ENCODE data around the gene FADS3. TPM values are rescaled to one million over a fixed set of nuclear protein-coding genes. Genes with fewer than 3 reads are reported as not detected.

FADS3 gene
- total and polyA plus RNA-seq, 2 of the 13 experiments (the other 11 are each of a cell fraction or from before 2014, with no cell fraction given), result 13.4 to 23.2 TPM

DNA sequence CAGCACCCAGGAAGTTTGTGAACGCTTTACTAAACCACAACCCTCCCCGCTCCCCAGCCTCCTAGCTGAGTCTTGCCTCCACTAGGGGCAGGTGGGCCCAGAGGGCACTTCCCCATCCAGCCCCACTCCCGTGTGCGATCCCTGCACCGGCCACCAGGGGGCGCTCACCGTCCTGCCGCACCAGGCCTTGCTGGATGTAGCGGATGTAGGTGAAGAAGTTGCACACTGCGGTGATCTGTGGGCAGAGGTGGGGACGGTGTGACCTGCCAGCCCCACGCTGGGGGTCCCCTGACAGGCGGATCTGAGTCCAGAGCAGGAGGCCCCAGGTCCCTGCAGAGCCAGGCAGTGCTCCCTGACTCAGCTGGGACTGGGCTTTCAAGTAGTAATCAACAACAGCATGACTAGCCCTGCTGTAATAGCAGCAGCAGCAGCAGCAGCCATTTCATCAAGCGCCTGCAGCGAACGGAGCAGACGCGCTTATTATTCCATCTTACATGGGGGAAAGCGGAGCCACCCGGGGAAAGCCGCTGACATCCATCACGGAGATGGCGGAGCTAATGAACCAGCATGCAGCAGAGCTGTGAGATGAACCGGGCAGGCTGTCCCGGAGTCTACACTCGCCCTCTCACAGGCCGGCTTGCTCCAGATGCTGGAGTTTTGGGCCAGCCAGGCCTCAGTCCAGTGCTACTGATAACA is 7.9 kb upstream of the FADS3 start (continued):
- TF ChIP-seq, protein P1, sequence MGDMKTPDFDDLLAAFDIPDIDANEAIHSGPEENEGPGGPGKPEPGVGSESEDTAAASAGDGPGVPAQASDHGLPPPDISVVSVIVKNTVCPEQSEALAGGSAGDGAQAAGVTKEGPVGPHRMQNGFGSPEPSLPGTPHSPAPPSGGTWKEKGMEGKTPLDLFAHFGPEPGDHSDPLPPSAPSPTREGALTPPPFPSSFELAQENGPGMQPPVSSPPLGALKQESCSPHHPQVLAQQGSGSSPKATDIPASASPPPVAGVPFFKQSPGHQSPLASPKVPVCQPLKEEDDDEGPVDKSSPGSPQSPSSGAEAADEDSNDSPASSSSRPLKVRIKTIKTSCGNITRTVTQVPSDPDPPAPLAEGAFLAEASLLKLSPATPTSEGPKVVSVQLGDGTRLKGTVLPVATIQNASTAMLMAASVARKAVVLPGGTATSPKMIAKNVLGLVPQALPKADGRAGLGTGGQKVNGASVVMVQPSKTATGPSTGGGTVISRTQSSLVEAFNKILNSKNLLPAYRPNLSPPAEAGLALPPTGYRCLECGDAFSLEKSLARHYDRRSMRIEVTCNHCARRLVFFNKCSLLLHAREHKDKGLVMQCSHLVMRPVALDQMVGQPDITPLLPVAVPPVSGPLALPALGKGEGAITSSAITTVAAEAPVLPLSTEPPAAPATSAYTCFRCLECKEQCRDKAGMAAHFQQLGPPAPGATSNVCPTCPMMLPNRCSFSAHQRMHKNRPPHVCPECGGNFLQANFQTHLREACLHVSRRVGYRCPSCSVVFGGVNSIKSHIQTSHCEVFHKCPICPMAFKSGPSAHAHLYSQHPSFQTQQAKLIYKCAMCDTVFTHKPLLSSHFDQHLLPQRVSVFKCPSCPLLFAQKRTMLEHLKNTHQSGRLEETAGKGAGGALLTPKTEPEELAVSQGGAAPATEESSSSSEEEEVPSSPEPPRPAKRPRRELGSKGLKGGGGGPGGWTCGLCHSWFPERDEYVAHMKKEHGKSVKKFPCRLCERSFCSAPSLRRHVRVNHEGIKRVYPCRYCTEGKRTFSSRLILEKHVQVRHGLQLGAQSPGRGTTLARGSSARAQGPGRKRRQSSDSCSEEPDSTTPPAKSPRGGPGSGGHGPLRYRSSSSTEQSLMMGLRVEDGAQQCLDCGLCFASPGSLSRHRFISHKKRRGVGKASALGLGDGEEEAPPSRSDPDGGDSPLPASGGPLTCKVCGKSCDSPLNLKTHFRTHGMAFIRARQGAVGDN (CRISPR knock-in tag; IDR thresholded peaks at IDR 0.05), result peak; percentile 71
- no peak for TF ChIP-seq SRF (IDR thresholded peaks at IDR 0.05; ENCODE audit: low read depth, low read length)
- TF ChIP-seq, protein P2, sequence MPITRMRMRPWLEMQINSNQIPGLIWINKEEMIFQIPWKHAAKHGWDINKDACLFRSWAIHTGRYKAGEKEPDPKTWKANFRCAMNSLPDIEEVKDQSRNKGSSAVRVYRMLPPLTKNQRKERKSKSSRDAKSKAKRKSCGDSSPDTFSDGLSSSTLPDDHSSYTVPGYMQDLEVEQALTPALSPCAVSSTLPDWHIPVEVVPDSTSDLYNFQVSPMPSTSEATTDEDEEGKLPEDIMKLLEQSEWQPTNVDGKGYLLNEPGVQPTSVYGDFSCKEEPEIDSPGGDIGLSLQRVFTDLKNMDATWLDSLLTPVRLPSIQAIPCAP (CRISPR knock-in tag; IDR thresholded peaks at IDR 0.05; ENCODE audit: low read depth), result no peak
- no peak for TF ChIP-seq ZFP41 (CRISPR knock-in tag; IDR thresholded peaks at IDR 0.05; ENCODE audit: borderline replicate concordance)
- TF ChIP-seq GTF3A (CRISPR knock-in tag; conservative IDR thresholded peaks at IDR 0.05), result no peak
- TF ChIP-seq MAFG (CRISPR knock-in tag; IDR thresholded peaks at IDR 0.05), result no peak
- TF ChIP-seq, protein P3, sequence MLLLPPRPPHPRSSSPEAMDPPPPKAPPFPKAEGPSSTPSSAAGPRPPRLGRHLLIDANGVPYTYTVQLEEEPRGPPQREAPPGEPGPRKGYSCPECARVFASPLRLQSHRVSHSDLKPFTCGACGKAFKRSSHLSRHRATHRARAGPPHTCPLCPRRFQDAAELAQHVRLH (CRISPR knock-in tag; IDR thresholded peaks at IDR 0.05; ENCODE audit: borderline replicate concordance, low read depth), result no peak; the same call in 1 of the 2 replicates
- no peak for TF ChIP-seq ZNF264 (CRISPR knock-in tag; IDR thresholded peaks at IDR 0.05)
- TF ChIP-seq, protein P4, sequence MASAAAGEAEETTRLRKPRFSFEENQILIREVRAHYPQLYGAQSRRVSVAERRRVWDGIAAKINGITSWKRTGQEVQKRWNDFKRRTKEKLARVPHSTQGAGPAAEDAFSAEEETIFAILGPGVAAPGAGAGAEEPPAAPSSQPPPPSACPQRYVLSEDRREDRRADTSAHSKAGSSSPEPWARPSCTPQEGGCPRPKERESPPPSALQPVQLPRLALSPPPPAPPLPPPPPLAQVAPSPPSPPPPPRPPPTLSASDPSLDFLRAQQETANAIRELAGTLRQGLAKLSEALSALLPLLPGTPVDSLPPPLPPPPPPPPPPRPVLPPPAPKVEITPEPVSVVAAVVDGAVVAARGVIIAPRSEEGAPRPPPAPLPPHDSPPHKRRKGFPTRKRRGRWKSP (CRISPR knock-in tag; IDR thresholded peaks at IDR 0.05), result no peak
- TF ChIP-seq ZNF354B (CRISPR knock-in tag; IDR thresholded peaks at IDR 0.05), result no peak
- TF ChIP-seq, protein P5, sequence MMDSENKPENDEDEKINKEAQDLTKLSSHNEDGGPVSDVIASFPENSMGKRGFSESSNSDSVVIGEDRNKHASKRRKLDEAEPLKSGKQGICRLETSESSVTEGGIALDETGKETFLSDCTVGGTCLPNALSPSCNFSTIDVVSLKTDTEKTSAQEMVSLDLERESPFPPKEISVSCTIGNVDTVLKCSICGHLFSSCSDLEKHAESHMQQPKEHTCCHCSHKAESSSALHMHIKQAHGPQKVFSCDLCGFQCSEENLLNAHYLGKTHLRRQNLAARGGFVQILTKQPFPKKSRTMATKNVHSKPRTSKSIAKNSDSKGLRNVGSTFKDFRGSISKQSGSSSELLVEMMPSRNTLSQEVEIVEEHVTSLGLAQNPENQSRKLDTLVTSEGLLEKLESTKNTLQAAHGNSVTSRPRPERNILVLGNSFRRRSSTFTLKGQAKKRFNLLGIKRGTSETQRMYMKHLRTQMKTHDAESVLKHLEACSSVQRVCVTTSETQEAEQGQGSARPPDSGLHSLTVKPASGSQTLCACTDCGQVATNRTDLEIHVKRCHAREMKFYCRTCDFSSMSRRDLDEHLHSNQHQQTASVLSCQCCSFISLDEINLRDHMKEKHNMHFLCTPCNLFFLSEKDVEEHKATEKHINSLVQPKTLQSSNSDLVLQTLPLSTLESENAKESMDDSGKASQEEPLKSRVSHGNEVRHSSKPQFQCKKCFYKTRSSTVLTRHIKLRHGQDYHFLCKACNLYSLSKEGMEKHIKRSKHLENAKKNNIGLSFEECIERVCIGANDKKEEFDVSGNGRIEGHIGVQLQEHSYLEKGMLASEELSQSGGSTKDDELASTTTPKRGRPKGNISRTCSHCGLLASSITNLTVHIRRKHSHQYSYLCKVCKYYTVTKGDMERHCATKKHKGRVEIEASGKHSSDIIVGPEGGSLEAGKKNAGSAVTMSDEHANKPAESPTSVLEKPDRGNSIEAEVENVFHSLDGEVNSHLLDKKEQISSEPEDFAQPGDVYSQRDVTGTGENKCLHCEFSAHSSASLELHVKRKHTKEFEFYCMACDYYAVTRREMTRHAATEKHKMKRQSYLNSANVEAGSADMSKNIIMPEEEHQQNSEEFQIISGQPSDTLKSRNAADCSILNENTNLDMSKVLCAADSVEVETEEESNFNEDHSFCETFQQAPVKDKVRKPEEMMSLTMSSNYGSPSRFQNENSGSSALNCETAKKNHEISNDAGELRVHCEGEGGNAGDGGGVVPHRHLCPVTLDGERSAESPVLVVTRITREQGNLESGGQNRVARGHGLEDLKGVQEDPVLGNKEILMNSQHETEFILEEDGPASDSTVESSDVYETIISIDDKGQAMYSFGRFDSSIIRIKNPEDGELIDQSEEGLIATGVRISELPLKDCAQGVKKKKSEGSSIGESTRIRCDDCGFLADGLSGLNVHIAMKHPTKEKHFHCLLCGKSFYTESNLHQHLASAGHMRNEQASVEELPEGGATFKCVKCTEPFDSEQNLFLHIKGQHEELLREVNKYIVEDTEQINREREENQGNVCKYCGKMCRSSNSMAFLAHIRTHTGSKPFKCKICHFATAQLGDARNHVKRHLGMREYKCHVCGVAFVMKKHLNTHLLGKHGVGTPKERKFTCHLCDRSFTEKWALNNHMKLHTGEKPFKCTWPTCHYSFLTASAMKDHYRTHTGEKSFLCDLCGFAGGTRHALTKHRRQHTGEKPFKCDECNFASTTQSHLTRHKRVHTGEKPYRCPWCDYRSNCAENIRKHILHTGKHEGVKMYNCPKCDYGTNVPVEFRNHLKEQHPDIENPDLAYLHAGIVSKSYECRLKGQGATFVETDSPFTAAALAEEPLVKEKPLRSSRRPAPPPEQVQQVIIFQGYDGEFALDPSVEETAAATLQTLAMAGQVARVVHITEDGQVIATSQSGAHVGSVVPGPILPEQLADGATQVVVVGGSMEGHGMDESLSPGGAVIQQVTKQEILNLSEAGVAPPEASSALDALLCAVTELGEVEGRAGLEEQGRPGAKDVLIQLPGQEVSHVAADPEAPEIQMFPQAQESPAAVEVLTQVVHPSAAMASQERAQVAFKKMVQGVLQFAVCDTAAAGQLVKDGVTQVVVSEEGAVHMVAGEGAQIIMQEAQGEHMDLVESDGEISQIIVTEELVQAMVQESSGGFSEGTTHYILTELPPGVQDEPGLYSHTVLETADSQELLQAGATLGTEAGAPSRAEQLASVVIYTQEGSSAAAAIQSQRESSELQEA (CRISPR knock-in tag; IDR thresholded peaks at IDR 0.05; ENCODE audit: not compliant biosample characterization), result no peak
- TF ChIP-seq DNMT1 (CRISPR knock-in tag; IDR thresholded peaks at IDR 0.05), result no peak
- no peak for TF ChIP-seq HDAC6 (IDR thresholded peaks at IDR 0.05; ENCODE audit: low read depth, low read length)
- no peak for TF ChIP-seq MAFF (IDR thresholded peaks at IDR 0.05; ENCODE audit: low read depth, low read length)
